GM19455 (cell line): Measurements from ENCODE around the gene TNP2.
"Not testable (repeated sequence)": the region's sequence is repeated elsewhere in the genome, so short reads cannot be mapped to it uniquely, and the experiment has no call there.

Experiments
- ATAC-seq: cut with Tn5 transposase; IDR thresholded peaks from one replicate; pipeline ENCODE4 v1.9.1; 2021; ENCODE audit not compliant: unreplicated experiment

TNP2 gene

DNA sequence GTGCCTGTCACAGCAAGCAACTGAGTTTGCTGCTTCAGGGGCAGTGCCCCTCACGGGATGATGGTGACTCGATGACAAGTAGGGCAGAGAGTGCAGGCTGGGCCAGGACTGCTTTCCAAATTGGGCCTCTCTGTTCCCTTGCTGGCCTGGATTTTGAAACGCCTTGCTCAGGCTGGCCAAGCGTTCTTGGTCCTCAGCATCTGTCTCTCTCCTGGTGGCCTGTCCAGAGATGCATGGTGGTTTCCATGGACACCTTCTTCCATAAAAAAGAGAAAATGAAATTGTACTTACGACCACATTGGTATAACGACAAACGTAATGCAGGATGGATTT, 31.4 kb upstream of the TNP2 start:
- ATAC-seq, result no peak

DNA sequence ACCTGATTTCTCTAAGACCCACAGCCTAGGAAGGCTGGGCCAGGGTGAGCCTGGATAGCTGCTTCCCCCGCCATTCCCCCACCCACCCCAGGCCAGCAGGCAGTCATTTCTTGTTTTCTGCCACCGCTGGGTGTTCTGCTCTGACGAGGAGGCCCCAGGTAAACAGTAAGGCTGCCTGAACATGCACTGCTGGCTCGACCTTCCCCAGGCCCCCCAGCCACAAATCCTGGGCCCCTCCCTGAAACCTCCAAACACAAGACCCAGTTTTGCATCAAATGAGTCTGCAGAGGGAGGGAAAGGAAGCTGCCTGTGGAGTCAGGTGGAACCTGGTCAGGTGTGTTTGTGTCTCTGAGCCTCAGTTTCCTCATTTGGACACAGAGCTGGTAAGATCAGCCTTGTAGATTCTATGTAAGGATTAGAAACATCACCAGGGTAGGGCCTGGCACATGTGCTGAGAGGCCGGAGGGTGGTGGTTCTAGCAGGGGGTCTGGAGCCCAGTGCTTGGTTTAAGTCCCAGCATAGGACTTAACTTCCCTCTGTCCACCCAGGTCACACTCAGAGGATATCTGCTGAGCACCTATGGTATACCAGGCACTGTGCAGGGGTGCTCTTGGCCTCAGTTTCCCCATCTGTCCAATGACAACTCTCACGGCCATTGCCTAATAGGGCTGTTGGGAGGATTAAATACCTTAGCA, 30.9 kb upstream of the TNP2 start:
- no peak for ATAC-seq

- not testable (repeated sequence) for ATAC-seq
Measured at GRCh38 chr16:11298950-11299547, 29.9 kb upstream of the TNP2 start.

DNA sequence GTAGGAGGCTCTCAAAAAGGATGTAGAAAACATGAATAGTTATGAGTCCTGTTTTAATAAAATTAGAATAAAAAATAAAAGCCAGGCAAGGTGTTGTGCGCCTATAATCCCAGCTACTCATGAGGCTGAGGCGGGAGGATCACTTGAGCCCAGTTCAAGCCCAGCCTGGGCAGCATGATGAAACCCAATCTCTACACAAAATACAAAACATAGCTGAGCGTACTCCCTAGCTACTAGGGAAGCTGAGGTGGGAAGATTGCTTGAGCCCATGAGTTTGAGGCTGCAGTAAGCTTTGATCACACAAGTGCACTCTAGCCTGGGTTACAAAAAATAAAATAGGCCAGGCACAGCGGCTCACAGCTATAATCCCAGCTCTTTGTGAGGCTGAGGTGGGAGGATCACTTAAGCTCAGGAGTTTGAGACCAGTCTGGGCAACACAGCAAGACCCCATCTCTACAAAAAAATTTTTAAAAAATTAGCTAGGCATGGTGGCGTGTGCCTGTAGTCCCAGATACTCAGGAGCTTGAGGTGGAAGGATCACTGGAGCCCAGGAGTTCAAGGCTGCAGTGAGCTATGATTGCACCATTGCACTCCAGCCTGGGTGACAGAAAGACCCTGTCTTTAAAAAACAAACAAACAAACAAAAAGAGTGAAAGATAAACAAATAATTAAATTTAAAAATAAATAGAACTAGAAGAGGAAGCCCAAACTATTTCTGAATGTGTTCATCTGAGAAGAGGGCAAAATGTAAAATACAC, 29.2 kb upstream of the TNP2 start:
- ATAC-seq, result no peak

GRCh38 chr16:11297492-11298142, 28.5 kb upstream of the TNP2 start:
- ATAC-seq, result peak; percentile 76

GRCh38 chr16:11296706-11297491, 27.8 kb upstream of the TNP2 start:
- ATAC-seq, result peak; percentile 25

- no peak for ATAC-seq
Measured at GRCh38 chr16:11296351-11296705, 27.2 kb upstream of the TNP2 start.

- no peak for ATAC-seq
Measured at GRCh38 chr16:11295672-11296071, 26.5 kb upstream of the TNP2 start.

GRCh38 chr16:11292076-11292748, 23.1 kb upstream of the TNP2 start:
- ATAC-seq, result no peak

- no peak for ATAC-seq
Measured at GRCh38 chr16:11291091-11291703, 22.1 kb upstream of the TNP2 start.

- ATAC-seq, result no peak
Measured at GRCh38 chr16:11290102-11290893, 21.2 kb upstream of the TNP2 start.

- not testable (repeated sequence) for ATAC-seq
Measured at GRCh38 chr16:11289696-11290095, 20.6 kb upstream of the TNP2 start.

DNA sequence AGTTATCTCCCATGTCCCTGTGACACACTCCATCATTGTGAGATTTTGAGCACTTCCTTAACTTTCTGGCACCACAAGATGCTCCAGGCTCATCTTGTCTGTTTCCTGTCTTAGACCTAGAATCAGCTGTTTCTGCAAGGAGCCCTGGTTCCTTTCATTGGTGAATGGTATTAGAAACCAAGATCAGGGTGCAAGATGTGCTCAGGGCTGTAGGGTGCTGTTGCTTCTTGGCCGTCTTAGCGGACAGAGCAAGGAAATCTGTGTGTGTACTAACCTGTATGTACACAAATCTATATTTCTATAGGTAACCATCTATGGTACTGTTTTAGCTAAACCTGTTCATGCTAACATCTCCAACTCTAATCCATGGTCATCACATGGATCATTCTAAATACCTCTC, 20.1 kb upstream of the TNP2 start:
- no peak for ATAC-seq

DNA sequence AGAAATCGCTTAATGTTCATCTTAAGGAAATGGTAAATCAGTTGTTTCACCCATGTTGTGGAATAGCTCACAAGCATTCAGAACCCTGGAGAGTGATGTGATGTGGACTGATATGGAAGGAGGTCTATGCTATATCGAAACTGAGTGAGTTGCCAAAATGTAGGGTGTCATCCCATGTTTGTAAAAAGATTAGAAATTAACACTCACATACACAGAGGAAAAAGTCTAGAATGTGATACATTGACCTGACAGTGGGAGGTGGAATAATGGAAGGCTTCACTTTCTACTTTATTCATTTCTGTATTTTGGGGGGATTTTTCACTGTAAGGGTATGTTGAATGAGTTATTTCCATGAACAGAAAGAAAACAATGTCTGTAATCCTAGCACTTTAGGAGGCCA, 16.7 kb upstream of the TNP2 start:
- no peak for ATAC-seq

DNA sequence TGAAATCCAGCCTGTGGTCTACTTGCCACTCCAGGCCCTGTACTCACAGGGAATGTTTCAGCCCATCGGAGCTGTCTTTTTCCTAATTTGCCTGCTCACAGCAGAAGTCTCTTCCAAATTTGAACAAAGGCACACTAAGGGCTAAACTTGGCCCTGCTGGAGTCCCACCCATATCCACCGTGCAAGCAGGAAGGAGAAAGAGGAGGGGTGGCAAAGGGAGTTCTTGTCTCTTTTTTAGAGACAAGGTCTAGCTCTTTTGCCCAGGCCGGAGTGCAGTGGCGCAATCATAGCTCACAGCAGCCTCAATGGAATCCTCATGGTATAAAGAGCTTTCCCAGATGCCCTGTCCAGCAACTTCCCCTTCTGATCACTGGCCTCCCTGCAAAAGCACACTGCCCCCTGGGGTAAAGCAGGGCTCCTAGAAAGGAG, 14.7 kb upstream of the TNP2 start:
- no peak for ATAC-seq

GRCh38 chr16:11280616-11281522, 11.7 kb upstream of the TNP2 start, which contains the start of gene PRM1:
TSS of gene PRM1 (minus strand) at chr16:11281330. CDS start at chr16:11281238, 92 bp downstream.
- ATAC-seq, result no peak

DNA sequence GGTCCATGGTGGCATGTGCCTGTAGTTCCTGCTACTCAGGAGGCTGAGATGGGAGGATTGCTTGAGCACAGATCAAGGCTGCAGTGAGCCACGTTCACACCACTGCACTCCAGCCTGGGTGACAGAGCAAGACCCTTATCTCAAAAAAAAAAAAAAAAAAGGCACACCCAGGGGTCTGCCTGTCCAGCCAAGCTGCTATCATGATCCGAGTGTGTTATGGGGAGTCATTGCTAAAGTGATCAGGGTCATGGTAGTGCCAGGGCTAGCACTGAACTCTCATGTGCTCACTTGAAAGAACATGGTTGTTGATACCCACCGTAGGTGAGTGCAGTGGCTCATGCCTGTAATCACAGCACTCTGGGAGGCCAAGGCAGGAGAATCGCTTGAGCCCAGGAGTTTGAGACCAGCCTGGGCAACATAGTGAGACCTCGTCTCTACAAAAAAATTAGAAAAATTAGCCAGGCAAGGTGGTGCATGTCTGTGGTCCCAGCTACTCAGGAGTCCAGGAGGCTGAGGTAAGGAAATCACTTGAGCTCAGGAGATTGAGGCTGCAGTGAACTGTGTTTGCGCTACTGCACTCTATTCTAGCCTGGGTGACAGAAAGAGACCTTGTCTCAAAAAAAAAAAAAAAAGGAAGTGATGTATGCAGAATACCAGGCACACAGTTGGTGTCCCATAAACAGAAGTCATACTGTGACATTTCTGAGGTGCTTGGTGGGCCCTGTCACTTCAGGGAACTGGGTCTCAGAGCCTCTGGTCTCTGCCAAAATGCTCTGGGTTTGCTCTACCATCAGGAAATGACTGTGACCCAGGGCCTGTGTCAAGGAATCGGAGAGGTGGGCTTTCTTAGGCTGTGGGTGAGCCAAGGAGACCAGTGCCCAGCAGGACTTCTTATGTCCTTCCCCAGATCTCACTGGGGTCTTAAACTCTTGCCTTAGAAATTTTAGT, 9.8 kb upstream of the TNP2 start:
- no peak for ATAC-seq
